Measurements from ENCODE around the gene MYPN.

DNA sequence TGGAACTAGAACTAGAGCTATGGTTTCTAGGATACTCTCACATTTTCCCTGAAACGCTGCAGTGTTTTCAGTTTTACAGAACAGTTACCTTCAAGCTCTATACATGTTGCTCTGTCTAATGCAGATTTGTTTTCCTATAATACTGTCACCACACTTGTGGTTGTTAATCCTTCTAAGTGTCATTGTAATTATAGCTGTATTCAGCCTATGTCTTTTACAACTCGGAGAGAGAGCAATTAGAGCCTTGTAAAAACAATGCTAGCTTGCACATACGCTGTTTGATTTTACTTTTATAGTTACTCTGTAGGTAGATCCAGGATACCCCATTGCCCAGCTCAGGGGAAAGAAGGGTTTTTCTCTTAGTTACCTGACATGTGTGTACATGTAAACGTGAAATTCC lies 67.5 kb downstream of the MYPN start:
- TF ChIP-seq, protein P1, sequence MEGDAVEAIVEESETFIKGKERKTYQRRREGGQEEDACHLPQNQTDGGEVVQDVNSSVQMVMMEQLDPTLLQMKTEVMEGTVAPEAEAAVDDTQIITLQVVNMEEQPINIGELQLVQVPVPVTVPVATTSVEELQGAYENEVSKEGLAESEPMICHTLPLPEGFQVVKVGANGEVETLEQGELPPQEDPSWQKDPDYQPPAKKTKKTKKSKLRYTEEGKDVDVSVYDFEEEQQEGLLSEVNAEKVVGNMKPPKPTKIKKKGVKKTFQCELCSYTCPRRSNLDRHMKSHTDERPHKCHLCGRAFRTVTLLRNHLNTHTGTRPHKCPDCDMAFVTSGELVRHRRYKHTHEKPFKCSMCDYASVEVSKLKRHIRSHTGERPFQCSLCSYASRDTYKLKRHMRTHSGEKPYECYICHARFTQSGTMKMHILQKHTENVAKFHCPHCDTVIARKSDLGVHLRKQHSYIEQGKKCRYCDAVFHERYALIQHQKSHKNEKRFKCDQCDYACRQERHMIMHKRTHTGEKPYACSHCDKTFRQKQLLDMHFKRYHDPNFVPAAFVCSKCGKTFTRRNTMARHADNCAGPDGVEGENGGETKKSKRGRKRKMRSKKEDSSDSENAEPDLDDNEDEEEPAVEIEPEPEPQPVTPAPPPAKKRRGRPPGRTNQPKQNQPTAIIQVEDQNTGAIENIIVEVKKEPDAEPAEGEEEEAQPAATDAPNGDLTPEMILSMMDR (IDR thresholded peaks at IDR 0.05; ENCODE audit: low read length): no peak
- TF ChIP-seq EZH2 (IDR thresholded peaks at IDR 0.05; ENCODE audit: borderline replicate concordance, low read length): no peak

Measured in OCI-LY1 (cell line).